ENCODE measurements around the gene VPREB3.
A peak's percentile ranks its signal among the peaks of the same experiment; 100 is the strongest.

DNA sequence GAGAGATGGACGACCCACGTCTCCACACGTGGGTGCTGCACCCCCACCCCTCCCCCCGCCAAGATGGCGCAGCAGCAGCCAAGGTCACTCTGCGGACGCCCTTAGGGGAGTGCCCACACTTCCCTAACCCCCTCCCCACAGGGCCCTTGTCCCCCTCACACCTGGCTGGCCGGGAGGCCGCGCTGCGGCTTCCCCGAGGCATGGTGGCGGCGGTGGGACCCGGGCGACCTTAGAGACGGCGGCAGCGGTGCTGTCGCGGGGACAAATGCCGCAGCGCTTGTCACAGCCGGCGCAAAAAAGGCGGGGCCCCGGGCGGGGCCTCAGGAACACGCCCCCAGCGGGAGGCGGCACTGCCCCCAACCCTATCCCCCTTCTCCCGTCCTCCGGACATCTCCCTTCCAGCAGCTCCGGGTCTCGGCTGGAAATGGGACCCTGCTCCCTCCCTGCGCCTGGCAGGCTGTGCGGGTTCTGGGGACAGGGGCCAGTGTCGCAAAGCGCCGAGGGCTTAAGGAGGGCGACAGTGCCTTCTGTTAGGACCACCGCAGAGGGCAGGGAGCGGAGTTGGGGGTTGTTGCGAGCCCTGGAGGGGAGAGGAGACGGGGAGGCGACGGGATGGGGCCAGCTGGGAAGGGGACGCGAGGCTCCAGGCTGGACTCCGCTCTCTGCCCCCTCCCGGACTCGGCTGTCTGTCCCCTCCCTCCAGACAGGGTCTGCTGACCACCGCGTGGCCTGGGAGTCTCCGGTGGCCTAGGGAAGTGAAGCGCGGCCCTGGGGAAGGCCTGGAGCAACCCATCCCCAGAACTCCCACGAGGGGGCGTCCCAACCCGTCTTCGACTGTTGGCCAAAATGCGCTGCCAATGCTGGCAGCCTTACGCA lies 13.7 kb upstream of the VPREB3 start, which contains the start of gene CHCHD10:
- TF ChIP-seq, protein P1, sequence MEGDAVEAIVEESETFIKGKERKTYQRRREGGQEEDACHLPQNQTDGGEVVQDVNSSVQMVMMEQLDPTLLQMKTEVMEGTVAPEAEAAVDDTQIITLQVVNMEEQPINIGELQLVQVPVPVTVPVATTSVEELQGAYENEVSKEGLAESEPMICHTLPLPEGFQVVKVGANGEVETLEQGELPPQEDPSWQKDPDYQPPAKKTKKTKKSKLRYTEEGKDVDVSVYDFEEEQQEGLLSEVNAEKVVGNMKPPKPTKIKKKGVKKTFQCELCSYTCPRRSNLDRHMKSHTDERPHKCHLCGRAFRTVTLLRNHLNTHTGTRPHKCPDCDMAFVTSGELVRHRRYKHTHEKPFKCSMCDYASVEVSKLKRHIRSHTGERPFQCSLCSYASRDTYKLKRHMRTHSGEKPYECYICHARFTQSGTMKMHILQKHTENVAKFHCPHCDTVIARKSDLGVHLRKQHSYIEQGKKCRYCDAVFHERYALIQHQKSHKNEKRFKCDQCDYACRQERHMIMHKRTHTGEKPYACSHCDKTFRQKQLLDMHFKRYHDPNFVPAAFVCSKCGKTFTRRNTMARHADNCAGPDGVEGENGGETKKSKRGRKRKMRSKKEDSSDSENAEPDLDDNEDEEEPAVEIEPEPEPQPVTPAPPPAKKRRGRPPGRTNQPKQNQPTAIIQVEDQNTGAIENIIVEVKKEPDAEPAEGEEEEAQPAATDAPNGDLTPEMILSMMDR (IDR thresholded peaks at IDR 0.05; ENCODE audit: low read depth, low read length) = peak; percentile 58
- no peak for TF ChIP-seq EZH2phosphoT487 (IDR thresholded peaks at IDR 0.05; ENCODE audit: low read depth)
